HEK293 (cell line): ENCODE results near the gene LRRK1.

ENCODE experiments used
- EGR2 ChIP-seq: fragments of 450-650 bp; formaldehyde crosslinking; IDR thresholded peaks from 2 replicates; pipeline ENCODE4 v1.5.1; 2016; ENCODE audit warnings: low read depth, missing biosample characterization, missing genetic modification characterization
- ZBTB21 ChIP-seq: fragments of 450-650 bp; formaldehyde crosslinking; IDR thresholded peaks from 2 replicates; pipeline ENCODE4 v1.5.1; 2017; ENCODE audit warnings: missing biosample characterization, missing genetic modification characterization
- ZNF174 ChIP-seq: fragments of 450-650 bp; formaldehyde crosslinking; IDR thresholded peaks from 2 replicates; pipeline ENCODE4 v1.5.0; 2017; ENCODE audit warnings: missing biosample characterization, mild to moderate bottlenecking, missing genetic modification characterization
- ZNF202 ChIP-seq: fragments of 450-650 bp; formaldehyde crosslinking; IDR thresholded peaks from 2 replicates; pipeline ENCODE4 v1.5.1; 2016; ENCODE audit warnings: missing biosample characterization, missing genetic modification characterization, borderline replicate concordance
- ZNF239 ChIP-seq: fragments of 450-650 bp; formaldehyde crosslinking; IDR thresholded peaks from 2 replicates; pipeline ENCODE4 v1.5.1; 2016; ENCODE audit warnings: missing biosample characterization, missing genetic modification characterization
- ZNF274 ChIP-seq, 2 experiments: fragments of 200-500 bp in 1 of 2; fragments of 450-650 bp in 1 of 2; sonication (Bioruptor generic) in 1 of 2; formaldehyde crosslinking in 1 of 2; IDR thresholded peaks; 2 replicates each; pipeline versions ENCODE4 v1.5.1 to v1.6.1; 2014 to 2016; ENCODE audit warnings: borderline replicate concordance in 1 of 2, inconsistent platforms in 1 of 2, low read length in 1 of 2, missing biosample characterization in 1 of 2, missing genetic modification characterization in 1 of 2
- ZNF394 ChIP-seq: fragments of 450-650 bp; formaldehyde crosslinking; IDR thresholded peaks from 2 replicates; pipeline ENCODE4 v1.5.1; 2016; ENCODE audit warnings: missing biosample characterization, missing genetic modification characterization, mild to moderate bottlenecking, moderate library complexity, borderline replicate concordance
- ZNF529 ChIP-seq: fragments of 450-650 bp; formaldehyde crosslinking; IDR thresholded peaks from 2 replicates; pipeline ENCODE4 v1.5.1; 2017; ENCODE audit warnings: missing genetic modification characterization, missing biosample characterization; ENCODE audit not compliant: insufficient replicate concordance
- ZNF558 ChIP-seq: fragments of 450-650 bp; formaldehyde crosslinking; IDR thresholded peaks from 2 replicates; pipeline ENCODE4 v1.5.1; 2016; ENCODE audit warnings: missing biosample characterization, missing genetic modification characterization
- TF ChIP-seq, protein P1 (sequence below): fragments of 450-650 bp; formaldehyde crosslinking; IDR thresholded peaks from 2 replicates; pipeline ENCODE4 v1.5.1; 2016; ENCODE audit warnings: missing biosample characterization, missing genetic modification characterization
- TF ChIP-seq, protein P2 (sequence below): fragments of 450-650 bp; formaldehyde crosslinking; IDR thresholded peaks from 2 replicates; pipeline ENCODE4 v1.5.1; 2016; ENCODE audit warnings: missing biosample characterization, missing genetic modification characterization
- TF ChIP-seq, protein P3 (sequence below): fragments of 450-650 bp; formaldehyde crosslinking; conservative IDR thresholded peaks from 2 replicates; pipeline ENCODE4 v1.5.1; 2016; ENCODE audit warnings: low read depth, missing biosample characterization, missing genetic modification characterization
- TF ChIP-seq, protein P4 (sequence below): fragments of 450-650 bp; formaldehyde crosslinking; IDR thresholded peaks from 2 replicates; pipeline ENCODE4 v1.5.1; 2016; ENCODE audit warnings: missing biosample characterization, missing genetic modification characterization
- TF ChIP-seq, protein P5 (sequence below): fragments of 450-650 bp; formaldehyde crosslinking; IDR thresholded peaks from 2 replicates; pipeline ENCODE4 v1.5.1; 2016; ENCODE audit warnings: missing biosample characterization, missing genetic modification characterization

DNA sequence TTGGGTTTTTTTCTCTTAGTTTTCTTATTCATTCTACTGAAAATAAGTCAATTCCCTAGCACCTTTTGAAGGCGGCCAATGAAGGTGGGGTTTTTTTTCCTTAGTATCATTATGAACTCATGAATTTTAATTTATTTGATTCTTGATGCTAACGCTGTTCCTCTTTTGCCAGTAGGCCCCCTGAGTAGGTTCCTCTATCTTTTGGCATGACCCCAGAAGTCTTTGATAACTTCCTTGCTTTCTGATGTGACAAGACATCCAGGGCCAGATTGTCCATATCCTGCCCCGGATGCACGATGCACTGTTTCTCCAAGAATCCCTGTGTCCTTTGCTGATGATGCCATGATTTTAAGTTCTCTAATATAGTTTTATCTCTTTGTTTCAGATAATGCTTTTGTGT, 20.6 kb downstream of the LRRK1 start:
- TF ChIP-seq, protein P1, sequence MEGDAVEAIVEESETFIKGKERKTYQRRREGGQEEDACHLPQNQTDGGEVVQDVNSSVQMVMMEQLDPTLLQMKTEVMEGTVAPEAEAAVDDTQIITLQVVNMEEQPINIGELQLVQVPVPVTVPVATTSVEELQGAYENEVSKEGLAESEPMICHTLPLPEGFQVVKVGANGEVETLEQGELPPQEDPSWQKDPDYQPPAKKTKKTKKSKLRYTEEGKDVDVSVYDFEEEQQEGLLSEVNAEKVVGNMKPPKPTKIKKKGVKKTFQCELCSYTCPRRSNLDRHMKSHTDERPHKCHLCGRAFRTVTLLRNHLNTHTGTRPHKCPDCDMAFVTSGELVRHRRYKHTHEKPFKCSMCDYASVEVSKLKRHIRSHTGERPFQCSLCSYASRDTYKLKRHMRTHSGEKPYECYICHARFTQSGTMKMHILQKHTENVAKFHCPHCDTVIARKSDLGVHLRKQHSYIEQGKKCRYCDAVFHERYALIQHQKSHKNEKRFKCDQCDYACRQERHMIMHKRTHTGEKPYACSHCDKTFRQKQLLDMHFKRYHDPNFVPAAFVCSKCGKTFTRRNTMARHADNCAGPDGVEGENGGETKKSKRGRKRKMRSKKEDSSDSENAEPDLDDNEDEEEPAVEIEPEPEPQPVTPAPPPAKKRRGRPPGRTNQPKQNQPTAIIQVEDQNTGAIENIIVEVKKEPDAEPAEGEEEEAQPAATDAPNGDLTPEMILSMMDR (tag by site-specific recombination) = no peak
- TF ChIP-seq, protein P2, sequence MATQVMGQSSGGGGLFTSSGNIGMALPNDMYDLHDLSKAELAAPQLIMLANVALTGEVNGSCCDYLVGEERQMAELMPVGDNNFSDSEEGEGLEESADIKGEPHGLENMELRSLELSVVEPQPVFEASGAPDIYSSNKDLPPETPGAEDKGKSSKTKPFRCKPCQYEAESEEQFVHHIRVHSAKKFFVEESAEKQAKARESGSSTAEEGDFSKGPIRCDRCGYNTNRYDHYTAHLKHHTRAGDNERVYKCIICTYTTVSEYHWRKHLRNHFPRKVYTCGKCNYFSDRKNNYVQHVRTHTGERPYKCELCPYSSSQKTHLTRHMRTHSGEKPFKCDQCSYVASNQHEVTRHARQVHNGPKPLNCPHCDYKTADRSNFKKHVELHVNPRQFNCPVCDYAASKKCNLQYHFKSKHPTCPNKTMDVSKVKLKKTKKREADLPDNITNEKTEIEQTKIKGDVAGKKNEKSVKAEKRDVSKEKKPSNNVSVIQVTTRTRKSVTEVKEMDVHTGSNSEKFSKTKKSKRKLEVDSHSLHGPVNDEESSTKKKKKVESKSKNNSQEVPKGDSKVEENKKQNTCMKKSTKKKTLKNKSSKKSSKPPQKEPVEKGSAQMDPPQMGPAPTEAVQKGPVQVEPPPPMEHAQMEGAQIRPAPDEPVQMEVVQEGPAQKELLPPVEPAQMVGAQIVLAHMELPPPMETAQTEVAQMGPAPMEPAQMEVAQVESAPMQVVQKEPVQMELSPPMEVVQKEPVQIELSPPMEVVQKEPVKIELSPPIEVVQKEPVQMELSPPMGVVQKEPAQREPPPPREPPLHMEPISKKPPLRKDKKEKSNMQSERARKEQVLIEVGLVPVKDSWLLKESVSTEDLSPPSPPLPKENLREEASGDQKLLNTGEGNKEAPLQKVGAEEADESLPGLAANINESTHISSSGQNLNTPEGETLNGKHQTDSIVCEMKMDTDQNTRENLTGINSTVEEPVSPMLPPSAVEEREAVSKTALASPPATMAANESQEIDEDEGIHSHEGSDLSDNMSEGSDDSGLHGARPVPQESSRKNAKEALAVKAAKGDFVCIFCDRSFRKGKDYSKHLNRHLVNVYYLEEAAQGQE (tag by site-specific recombination) = no peak
- TF ChIP-seq ZNF394 (tag by site-specific recombination) (no peak), EGR2 (tag by site-specific recombination) (no peak), ZNF558 (tag by site-specific recombination) (no peak), ZNF529 (no peak), ZNF202 (tag by site-specific recombination) (no peak), ZNF174 (tag by site-specific recombination) (no peak), ZNF274 (IDR thresholded peaks at IDR 0.05; ENCODE audit: low read length) (no peak), ZNF274 (tag by site-specific recombination; IDR thresholded peaks at IDR 0.05; ENCODE audit: borderline replicate concordance) (no peak), ZBTB21 (no peak), ZNF239 (tag by site-specific recombination) (no peak)
- TF ChIP-seq, protein P3, sequence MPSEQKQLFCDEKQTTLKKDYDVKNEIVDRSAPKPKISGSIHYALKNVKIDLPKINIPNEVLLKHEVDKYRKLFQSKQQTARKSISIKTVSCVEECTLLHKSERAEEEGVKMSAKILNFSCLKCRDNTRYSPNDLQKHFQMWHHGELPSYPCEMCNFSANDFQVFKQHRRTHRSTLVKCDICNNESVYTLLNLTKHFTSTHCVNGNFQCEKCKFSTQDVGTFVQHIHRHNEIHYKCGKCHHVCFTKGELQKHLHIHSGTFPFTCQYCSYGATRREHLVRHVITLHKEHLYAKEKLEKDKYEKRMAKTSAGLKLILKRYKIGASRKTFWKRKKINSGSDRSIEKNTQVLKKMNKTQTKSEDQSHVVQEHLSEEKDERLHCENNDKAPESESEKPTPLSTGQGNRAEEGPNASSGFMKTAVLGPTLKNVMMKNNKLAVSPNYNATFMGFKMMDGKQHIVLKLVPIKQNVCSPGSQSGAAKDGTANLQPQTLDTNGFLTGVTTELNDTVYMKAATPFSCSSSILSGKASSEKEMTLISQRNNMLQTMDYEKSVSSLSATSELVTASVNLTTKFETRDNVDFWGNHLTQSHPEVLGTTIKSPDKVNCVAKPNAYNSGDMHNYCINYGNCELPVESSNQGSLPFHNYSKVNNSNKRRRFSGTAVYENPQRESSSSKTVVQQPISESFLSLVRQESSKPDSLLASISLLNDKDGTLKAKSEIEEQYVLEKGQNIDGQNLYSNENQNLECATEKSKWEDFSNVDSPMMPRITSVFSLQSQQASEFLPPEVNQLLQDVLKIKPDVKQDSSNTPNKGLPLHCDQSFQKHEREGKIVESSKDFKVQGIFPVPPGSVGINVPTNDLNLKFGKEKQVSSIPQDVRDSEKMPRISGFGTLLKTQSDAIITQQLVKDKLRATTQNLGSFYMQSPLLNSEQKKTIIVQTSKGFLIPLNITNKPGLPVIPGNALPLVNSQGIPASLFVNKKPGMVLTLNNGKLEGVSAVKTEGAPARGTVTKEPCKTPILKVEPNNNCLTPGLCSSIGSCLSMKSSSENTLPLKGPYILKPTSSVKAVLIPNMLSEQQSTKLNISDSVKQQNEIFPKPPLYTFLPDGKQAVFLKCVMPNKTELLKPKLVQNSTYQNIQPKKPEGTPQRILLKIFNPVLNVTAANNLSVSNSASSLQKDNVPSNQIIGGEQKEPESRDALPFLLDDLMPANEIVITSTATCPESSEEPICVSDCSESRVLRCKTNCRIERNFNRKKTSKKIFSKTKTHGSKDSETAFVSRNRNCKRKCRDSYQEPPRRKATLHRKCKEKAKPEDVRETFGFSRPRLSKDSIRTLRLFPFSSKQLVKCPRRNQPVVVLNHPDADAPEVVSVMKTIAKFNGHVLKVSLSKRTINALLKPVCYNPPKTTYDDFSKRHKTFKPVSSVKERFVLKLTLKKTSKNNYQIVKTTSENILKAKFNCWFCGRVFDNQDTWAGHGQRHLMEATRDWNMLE (tag by site-specific recombination) = no peak
- TF ChIP-seq, protein P4, sequence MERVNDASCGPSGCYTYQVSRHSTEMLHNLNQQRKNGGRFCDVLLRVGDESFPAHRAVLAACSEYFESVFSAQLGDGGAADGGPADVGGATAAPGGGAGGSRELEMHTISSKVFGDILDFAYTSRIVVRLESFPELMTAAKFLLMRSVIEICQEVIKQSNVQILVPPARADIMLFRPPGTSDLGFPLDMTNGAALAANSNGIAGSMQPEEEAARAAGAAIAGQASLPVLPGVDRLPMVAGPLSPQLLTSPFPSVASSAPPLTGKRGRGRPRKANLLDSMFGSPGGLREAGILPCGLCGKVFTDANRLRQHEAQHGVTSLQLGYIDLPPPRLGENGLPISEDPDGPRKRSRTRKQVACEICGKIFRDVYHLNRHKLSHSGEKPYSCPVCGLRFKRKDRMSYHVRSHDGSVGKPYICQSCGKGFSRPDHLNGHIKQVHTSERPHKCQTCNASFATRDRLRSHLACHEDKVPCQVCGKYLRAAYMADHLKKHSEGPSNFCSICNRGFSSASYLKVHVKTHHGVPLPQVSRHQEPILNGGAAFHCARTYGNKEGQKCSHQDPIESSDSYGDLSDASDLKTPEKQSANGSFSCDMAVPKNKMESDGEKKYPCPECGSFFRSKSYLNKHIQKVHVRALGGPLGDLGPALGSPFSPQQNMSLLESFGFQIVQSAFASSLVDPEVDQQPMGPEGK (tag by site-specific recombination) = no peak
- TF ChIP-seq, protein P5, sequence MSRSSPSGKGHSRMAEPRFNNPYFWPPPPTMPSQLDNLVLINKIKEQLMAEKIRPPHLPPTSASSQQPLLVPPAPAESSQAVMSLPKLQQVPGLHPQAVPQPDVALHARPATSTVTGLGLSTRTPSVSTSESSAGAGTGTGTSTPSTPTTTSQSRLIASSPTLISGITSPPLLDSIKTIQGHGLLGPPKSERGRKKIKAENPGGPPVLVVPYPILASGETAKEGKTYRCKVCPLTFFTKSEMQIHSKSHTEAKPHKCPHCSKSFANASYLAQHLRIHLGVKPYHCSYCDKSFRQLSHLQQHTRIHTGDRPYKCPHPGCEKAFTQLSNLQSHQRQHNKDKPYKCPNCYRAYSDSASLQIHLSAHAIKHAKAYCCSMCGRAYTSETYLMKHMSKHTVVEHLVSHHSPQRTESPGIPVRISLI (tag by site-specific recombination) = no peak
